Duodenal mucosa (tissue), 2 donors: ENCODE measurements around the gene TBC1D5.

Experiments used
- H3K27ac ChIP-seq: one replicate; pipeline ENCODE4 v1.7.0; 2013; ENCODE audit warnings: low read depth, low read length
- H3K27me3 ChIP-seq, 2 donors: one replicate each; pipeline ENCODE4 v1.7.0; 2013; ENCODE audit warnings: low read length in 2 of 2, control low read depth in 1 of 2; ENCODE audit not compliant: insufficient read depth in 2 of 2, control insufficient read depth in 1 of 2
- H3K36me3 ChIP-seq, 2 donors: one replicate each; pipeline ENCODE4 v1.7.0; 2013; ENCODE audit warnings: low read length in 2 of 2, control low read depth in 1 of 2; ENCODE audit not compliant: insufficient read depth in 2 of 2, control insufficient read depth in 1 of 2
- H3K4me1 ChIP-seq, 2 donors: one replicate each; pipeline ENCODE4 v1.7.0; 2013; ENCODE audit warnings: low read length in 2 of 2, control low read depth in 1 of 2; ENCODE audit not compliant: insufficient read depth in 2 of 2, control insufficient read depth in 1 of 2
- H3K4me3 ChIP-seq, 2 donors: one replicate each; pipeline ENCODE4 v1.7.0; 2013; ENCODE audit warnings: low read length in 2 of 2, low read depth in 1 of 2
- H3K9ac ChIP-seq, 2 donors: one replicate each; pipeline ENCODE4 v1.7.0; 2013; ENCODE audit warnings: low read length in 2 of 2, low read depth in 1 of 2
- H3K9me3 ChIP-seq, 2 donors: one replicate each; pipeline ENCODE4 v1.7.0; 2013; ENCODE audit warnings: low read length in 2 of 2, control low read depth in 1 of 2; ENCODE audit not compliant: control insufficient read depth in 1 of 2

Gene TBC1D5

GRCh38 chr3:17239417-17239816, 503.0 kb downstream of the TBC1D5 start:
- Histone ChIP-seq H3K4me1 (no peaks in the 10 kb centered on the region), H3K9ac (no peak overlapping the region), H3K27ac (no peak overlapping the region), H3K9me3 (no peaks in the 10 kb centered on the region), H3K36me3 (peaks cover 3% of the 10 kb centered on the region in 2 donors), H3K4me3 (no peak overlapping the region), H3K27me3 (no peaks in the 10 kb centered on the region)

- Histone ChIP-seq H3K9me3 (no peaks in the 10 kb centered on the region), H3K4me3 (no peak overlapping the region), H3K27me3 (no peaks in the 10 kb centered on the region), H3K4me1 (no peaks in the 10 kb centered on the region), H3K9ac (no peak overlapping the region), H3K27ac (no peak overlapping the region), H3K36me3 (peaks cover 3% of the 10 kb centered on the region in 2 donors)
Measured at GRCh38 chr3:17238023-17238422, 504.4 kb downstream of the TBC1D5 start.

- no peaks in the 10 kb centered on the region for H3K27me3 ChIP-seq
- no peaks in the 10 kb centered on the region for H3K9me3 ChIP-seq
- H3K27ac ChIP-seq = no peak overlapping the region
- peaks cover 3% of the 10 kb centered on the region in 2 donors for H3K36me3 ChIP-seq
- H3K4me3 ChIP-seq = no peak overlapping the region
- H3K4me1 ChIP-seq = no peaks in the 10 kb centered on the region
- H3K9ac ChIP-seq = no peak overlapping the region
Measured at GRCh38 chr3:17235310-17235709, 507.1 kb downstream of the TBC1D5 start.

GRCh38 chr3:17234382-17234781, 508.0 kb downstream of the TBC1D5 start:
- Histone ChIP-seq H3K4me1 (no peaks in the 10 kb centered on the region), H3K36me3 (peaks cover 3% of the 10 kb centered on the region in 2 donors), H3K27ac (no peak overlapping the region), H3K27me3 (no peaks in the 10 kb centered on the region), H3K4me3 (no peak overlapping the region), H3K9me3 (no peaks in the 10 kb centered on the region), H3K9ac (no peak overlapping the region)

GRCh38 chr3:17233398-17233800, 509.0 kb downstream of the TBC1D5 start:
- Histone ChIP-seq H3K4me3 (no peak overlapping the region), H3K27ac (no peak overlapping the region), H3K4me1 (no peaks in the 10 kb centered on the region), H3K9ac (no peak overlapping the region), H3K9me3 (no peaks in the 10 kb centered on the region), H3K27me3 (no peaks in the 10 kb centered on the region), H3K36me3 (peaks cover 3% of the 10 kb centered on the region in 2 donors)

- Histone ChIP-seq H3K9ac (no peak overlapping the region), H3K4me1 (no peaks in the 10 kb centered on the region), H3K36me3 (peaks cover 3% of the 10 kb centered on the region in 2 donors), H3K27me3 (no peaks in the 10 kb centered on the region), H3K27ac (no peak overlapping the region), H3K4me3 (no peak overlapping the region), H3K9me3 (no peaks in the 10 kb centered on the region)
Measured at GRCh38 chr3:17232442-17232841, 510.0 kb downstream of the TBC1D5 start.

GRCh38 chr3:17231537-17232261, 510.7 kb downstream of the TBC1D5 start:
- no peak overlapping the region for H3K9ac ChIP-seq
- H3K4me3 ChIP-seq = no peak overlapping the region
- no peaks in the 10 kb centered on the region for H3K9me3 ChIP-seq
- H3K27me3 ChIP-seq = no peaks in the 10 kb centered on the region
- no peaks in the 10 kb centered on the region for H3K36me3 ChIP-seq
- no peak overlapping the region for H3K27ac ChIP-seq
- H3K4me1 ChIP-seq = no peaks in the 10 kb centered on the region

GRCh38 chr3:17227472-17227871, 515.0 kb downstream of the TBC1D5 start:
- Histone ChIP-seq H3K4me1 (no peaks in the 10 kb centered on the region), H3K27ac (no peak overlapping the region), H3K27me3 (no peaks in the 10 kb centered on the region), H3K36me3 (no peaks in the 10 kb centered on the region), H3K4me3 (no peak overlapping the region), H3K9ac (no peak overlapping the region), H3K9me3 (no peaks in the 10 kb centered on the region)

GRCh38 chr3:17221529-17221928, 520.9 kb downstream of the TBC1D5 start:
- H3K4me3 ChIP-seq = no peak overlapping the region
- H3K4me1 ChIP-seq = no peaks in the 10 kb centered on the region
- no peaks in the 10 kb centered on the region for H3K9me3 ChIP-seq
- no peak overlapping the region for H3K9ac ChIP-seq
- no peak overlapping the region for H3K27ac ChIP-seq
- no peaks in the 10 kb centered on the region for H3K27me3 ChIP-seq
- H3K36me3 ChIP-seq = no peaks in the 10 kb centered on the region

GRCh38 chr3:17219593-17219992, 522.8 kb downstream of the TBC1D5 start:
- Histone ChIP-seq H3K9ac (no peak overlapping the region), H3K4me3 (no peak overlapping the region), H3K36me3 (no peaks in the 10 kb centered on the region), H3K9me3 (no peaks in the 10 kb centered on the region), H3K27ac (no peak overlapping the region), H3K27me3 (no peaks in the 10 kb centered on the region), H3K4me1 (no peaks in the 10 kb centered on the region)
